K562 (cell line): Measurements from ENCODE around the gene TOM1L2. TPM values are rescaled to one million over a fixed set of nuclear protein-coding genes. Genes with fewer than 3 reads are reported as not detected.

Experiments
- ATAC-seq: fragments of 200-7000 bp; cut with Tn5 transposase; 3 replicates; pipeline ENCODE4 v1.9.1; 2020; ENCODE audit warnings: moderate library complexity
- BruUV-seq: library from RNA; stranded (reverse); fragments of 400-500 nt; replicated peaks from 2 replicates; lab custom pipeline; 2021; lab: Mats Ljungman, UMichigan
- CTCF ChIA-PET: fragments of 300-600 bp; formaldehyde crosslinking; extraction: SDS; loops from one replicate; lab custom pipeline; 2021; ENCODE audit warnings: low intra/inter-chr PET ratio; lab: Yijun Ruan, JAX
- POLR2A ChIA-PET: fragments of 300-600, 350-650 bp; sonication (Branson Sonifier 250); formaldehyde crosslinking; extraction: SDS; loops from one replicate; lab custom pipeline; 2021; ENCODE audit warnings: antibody characterized with exemption, inconsistent platforms; lab: Yijun Ruan, JAX
- DNase-seq, 4 experiments: peaks; one replicate each; pipeline versions ENCODE4 v3.0.0 to v3.0.0-alpha.2; 2011 to 2018; ENCODE audit warnings: low spot score in 3 of 4, mixed read lengths in 3 of 4; ENCODE audit errors: extremely low read depth in 1 of 4
- FAIRE-seq: peaks from 2 replicates; lab custom pipeline; 2011; peaks lifted over from hg19 to GRCh38; lab: Jason Lieb, UNC
- H2AFZ ChIP-seq: 2 replicates; pipeline ENCODE4 v1.6.0; 2011; ENCODE audit warnings: low read depth, low read length, control low read depth, inconsistent platforms
- H3K27ac ChIP-seq: fragments of 200-600 bp; 3 replicates; pipeline ENCODE4 v1.8.0; 2011; ENCODE audit warnings: low read depth, mild to moderate bottlenecking, control low read depth, inconsistent platforms, low read length, moderate library complexity, mixed read lengths; ENCODE audit errors: extremely low read depth
- H3K27me3 ChIP-seq, 2 experiments: fragments of 300-600 bp in 1 of 2; 2 replicates in 1 of 2; 3 replicates in 1 of 2; pipeline versions ENCODE4 v1.6.0 to v1.8.0; 2011; ENCODE audit warnings: inconsistent platforms in 2 of 2, low read length in 2 of 2, mild to moderate bottlenecking in 1 of 2, mixed read lengths in 1 of 2, moderate library complexity in 1 of 2; ENCODE audit not compliant: control insufficient read depth in 2 of 2, insufficient read depth in 2 of 2
- H3K36me3 ChIP-seq: fragments of 300-600 bp; 3 replicates; pipeline ENCODE4 v1.8.0; 2011; ENCODE audit warnings: mild to moderate bottlenecking, low read length, inconsistent platforms; ENCODE audit not compliant: control insufficient read depth, insufficient read depth
- H3K4me1 ChIP-seq, 2 experiments: fragments of 200-600 bp in 1 of 2; replicated peaks in 1 of 2; 2 replicates in 1 of 2; 3 replicates in 1 of 2; pipeline versions ENCODE4 v1.5.1 to v1.8.0; 2011; ENCODE audit warnings: inconsistent platforms in 2 of 2, low read length in 2 of 2, mild to moderate bottlenecking in 1 of 2, mixed read lengths in 1 of 2, moderate library complexity in 1 of 2; ENCODE audit not compliant: control insufficient read depth in 2 of 2, insufficient read depth in 2 of 2
- H3K4me2 ChIP-seq: 2 replicates; pipeline ENCODE4 v1.6.1; 2011; ENCODE audit warnings: low read length, control low read depth, inconsistent platforms, mixed read lengths; ENCODE audit not compliant: insufficient read depth
- H3K4me3 ChIP-seq: fragments of 200-600 bp; sonication (generic), shearing (Covaris generic); 2 replicates; pipeline ENCODE4 v1.5.1; 2016; ENCODE audit warnings: control low read depth, inconsistent platforms
- H3K79me2 ChIP-seq: fragments of 200-600 bp; 3 replicates; pipeline ENCODE4 v1.8.0; 2011; ENCODE audit warnings: low read length, inconsistent platforms; ENCODE audit not compliant: control insufficient read depth, insufficient read depth
- H3K9ac ChIP-seq, 2 experiments: 2 replicates each; pipeline versions ENCODE4 v1.6.0 to v1.6.1; 2011; ENCODE audit warnings: low read depth in 2 of 2, low read length in 2 of 2, control low read depth in 1 of 2, inconsistent platforms in 1 of 2, mild to moderate bottlenecking in 1 of 2, mixed read lengths in 1 of 2; ENCODE audit not compliant: insufficient read depth in 1 of 2
- H3K9me1 ChIP-seq: one replicate; pipeline ENCODE4 v1.6.0; 2011; ENCODE audit warnings: inconsistent platforms, mild to moderate bottlenecking, low read length, moderate library complexity; ENCODE audit not compliant: control insufficient read depth, insufficient read depth
- H3K9me3 ChIP-seq: replicated peaks from 2 replicates; pipeline ENCODE4 v1.5.1; 2011; ENCODE audit warnings: low read depth, low read length, inconsistent platforms; ENCODE audit not compliant: control insufficient read depth, insufficient read depth
- H4K20me1 ChIP-seq: replicated peaks from 2 replicates; pipeline ENCODE4 v1.6.1; 2011; ENCODE audit warnings: low read length, inconsistent platforms, mixed read lengths; ENCODE audit not compliant: control insufficient read depth, insufficient read depth
- ESRRB ChIP-seq: fragments of 250-450 bp; sonication (Bioruptor Pico); IDR thresholded peaks from 2 replicates; pipeline ENCODE4 v1.5.0; 2020; ENCODE audit warnings: mild to moderate bottlenecking, moderate library complexity, borderline replicate concordance
- WGBS: fragments of 100-300 bp; shearing (Covaris generic); methylation state at CpG from one replicate; pipeline ENCODE4 v1.1.6; 2016; ENCODE audit warnings: low coverage, mixed read lengths; ENCODE audit not compliant: insufficient coverage; ENCODE audit errors: missing lambda C conversion rate; 5-methylcytosine and 5-hydroxymethylcytosine counted together
- in situ Hi-C: fragments of 300-500 bp; cut with MboI; formaldehyde crosslinking; loops from 4 replicates; pipeline ENCODE4 v1.15.0; 2018; ENCODE audit warnings: inconsistent platforms, mixed read lengths
- intact Hi-C: fragments of 100-400 bp; cut with micrococcal nuclease; formaldehyde crosslinking; loops from 2 replicates; pipeline ENCODE4 v1.14.2; 2022
- polyA plus RNA-seq, 8 experiments: library from polyadenylated mRNA; depleted of rRNA in 4 of 8; stranded (reverse) in 5 of 8; unstranded in 3 of 8; fragments of >200 nt; fragmentation: Nextera tagmentation in 2 of 8; fragmentation: Illumina TruSeq in 1 of 8; extraction: Ambion mirVana in 2 of 8; extraction: Trizol in 1 of 8; gene quantifications; 2 replicates each; pipeline versions ENCODE4 v1.2.1 to v1.2.3, GENCODE V29; 2011 to 2014; ENCODE audit warnings: inconsistent platforms in 1 of 8, missing spikeins in 1 of 8
- total RNA-seq, 7 experiments: library from RNA; depleted of rRNA in 6 of 7; stranded (reverse); fragments of >200 nt in 6 of 7; fragmentation: Illumina TruSeq in 2 of 7; extraction: Trizol in 2 of 7; gene quantifications; 2 replicates each; pipeline versions ENCODE4 v1.2.1 to v1.2.3, GENCODE V29; 2011 to 2021; ENCODE audit warnings: low replicate concordance in 1 of 7
- TF ChIP-seq, protein P1 (sequence below): fragments of 450-650 bp; conservative IDR thresholded peaks from 2 replicates; pipeline ENCODE4 v1.6.1; 2016; ENCODE audit warnings: missing genetic modification characterization, low read depth, mild to moderate bottlenecking, control low read depth, missing compliant biosample characterization

Gene TOM1L2
- total and polyA plus RNA-seq, 9 of the 15 experiments (the other 6 are each of a cell fraction or from before 2014, with no cell fraction given): 0.07 to 6.0 (median 2.5) TPM

DNA sequence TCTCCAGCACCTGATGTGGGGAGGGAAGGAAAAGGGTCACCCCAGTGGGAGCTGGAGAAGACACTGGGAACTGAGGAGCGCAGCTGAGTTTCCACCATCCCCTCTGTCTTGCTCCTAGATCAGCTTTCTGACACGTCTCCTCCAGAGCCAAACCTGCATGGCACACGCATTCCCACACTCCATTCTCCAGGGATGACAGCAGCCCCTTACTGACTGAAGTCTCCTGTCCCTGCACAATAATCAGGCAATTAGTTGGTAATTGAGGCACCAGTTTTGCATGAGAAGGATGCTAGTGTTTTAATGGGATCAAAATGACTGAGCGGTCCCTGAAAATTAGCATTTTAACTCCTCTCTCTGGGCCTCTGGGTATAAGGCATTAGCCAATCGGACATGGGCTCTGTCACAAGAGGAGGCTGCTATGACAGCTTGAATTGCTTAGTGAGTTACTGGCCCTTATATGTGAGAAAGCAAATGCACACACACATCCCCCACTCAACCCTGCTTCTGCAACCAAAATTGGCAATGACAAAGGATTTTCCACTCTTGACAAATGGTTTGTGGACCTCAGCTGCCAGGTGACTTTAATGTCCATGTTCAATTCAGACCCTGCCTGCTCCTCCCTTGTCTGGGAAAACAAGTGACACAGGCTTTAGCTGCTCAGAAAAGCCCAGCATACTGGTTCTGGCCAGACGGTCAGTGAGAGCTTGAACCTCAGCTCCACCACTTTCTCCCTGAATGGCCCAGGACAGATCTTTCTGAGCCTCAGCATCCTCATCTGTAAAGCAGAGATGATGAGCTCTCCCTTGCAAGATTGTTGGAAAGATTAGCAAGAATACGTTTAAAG, 78.2 kb downstream of the TOM1L2 start:
- Histone ChIP-seq H3K27ac (no peak overlapping the region), H4K20me1 (no peaks in the 10 kb centered on the region), H3K36me3 (no peaks in the 10 kb centered on the region), H3K27me3 (no peaks in the 10 kb centered on the region), H3K79me2 (no peaks in the 10 kb centered on the region), H3K9ac (no peak overlapping the region), H3K4me2 (no peak overlapping the region), H3K9me1 (no peaks in the 10 kb centered on the region), H3K4me3 (no peak overlapping the region), H3K4me1 (peaks cover 0 to 7% of the 10 kb centered on the region in 2 experiments; a peak in 2 of 5 replicates), H3K9me3 (no peaks in the 10 kb centered on the region), H2AFZ (no peak overlapping the region)
- ATAC-seq (no peak), DNase-seq (no peak), FAIRE-seq (no peak)
- intact Hi-C loops: no loop called here
- BruUV-seq: no TSS peak
- ChIA-PET POLR2A (no interaction called here), CTCF (no interaction called here)
- TF ChIP-seq, protein P1, sequence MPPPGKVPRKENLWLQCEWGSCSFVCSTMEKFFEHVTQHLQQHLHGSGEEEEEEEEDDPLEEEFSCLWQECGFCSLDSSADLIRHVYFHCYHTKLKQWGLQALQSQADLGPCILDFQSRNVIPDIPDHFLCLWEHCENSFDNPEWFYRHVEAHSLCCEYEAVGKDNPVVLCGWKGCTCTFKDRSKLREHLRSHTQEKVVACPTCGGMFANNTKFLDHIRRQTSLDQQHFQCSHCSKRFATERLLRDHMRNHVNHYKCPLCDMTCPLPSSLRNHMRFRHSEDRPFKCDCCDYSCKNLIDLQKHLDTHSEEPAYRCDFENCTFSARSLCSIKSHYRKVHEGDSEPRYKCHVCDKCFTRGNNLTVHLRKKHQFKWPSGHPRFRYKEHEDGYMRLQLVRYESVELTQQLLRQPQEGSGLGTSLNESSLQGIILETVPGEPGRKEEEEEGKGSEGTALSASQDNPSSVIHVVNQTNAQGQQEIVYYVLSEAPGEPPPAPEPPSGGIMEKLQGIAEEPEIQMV (tag): no peak
- TF ChIP-seq ESRRB: no peak
- in situ Hi-C loops: no loop called here
- 54% methylated on average over 7 of the region's 7 CpGs for WGBS
